Calu3 (cell line): Measurements from ENCODE around the gene PANX1. TPM values are rescaled to one million over a fixed set of nuclear protein-coding genes. Genes with fewer than 3 reads are reported as not detected.

ENCODE experiments used
- Bru-seq: library from RNA; stranded (reverse); fragments of 400-500 nt; gene quantifications from one replicate; lab custom pipeline; 2021; lab: Mats Ljungman, UMichigan
- BruChase-seq, 2 experiments: library from RNA; stranded (reverse); fragments of 400-500 nt; gene quantifications; one replicate each; lab custom pipeline; 2021; lab: Mats Ljungman, UMichigan
- BruUV-seq: library from RNA; stranded (reverse); fragments of 400-500 nt; replicated peaks from 2 replicates; lab custom pipeline; 2021; lab: Mats Ljungman, UMichigan
- CTCF ChIA-PET: fragments of 300-600 bp; sonication (Branson Sonifier 250); formaldehyde crosslinking; loops from one replicate; lab custom pipeline; 2022; ENCODE audit warnings: antibody characterized with exemption; lab: Charles Lee
- DNase-seq: peaks from one replicate; pipeline ENCODE4 v3.0.0; 2022
- H3K27ac Mint-ChIP-seq: one replicate; pipeline ENCODE4 v1.8.0; 2022; ENCODE audit warnings: mixed read lengths; ENCODE audit not compliant: unreplicated experiment
- H3K27me3 Mint-ChIP-seq: one replicate; pipeline ENCODE4 v1.8.0; 2022; ENCODE audit warnings: mixed read lengths; ENCODE audit not compliant: unreplicated experiment
- H3K36me3 Mint-ChIP-seq: one replicate; pipeline ENCODE4 v1.8.0; 2022; ENCODE audit warnings: mild to moderate bottlenecking, moderate library complexity, mixed read lengths; ENCODE audit not compliant: insufficient read depth, unreplicated experiment
- H3K4me1 Mint-ChIP-seq: one replicate; pipeline ENCODE4 v1.8.0; 2022; ENCODE audit warnings: mild to moderate bottlenecking, low read depth, mixed read lengths; ENCODE audit not compliant: unreplicated experiment
- H3K4me3 Mint-ChIP-seq: one replicate; pipeline ENCODE4 v1.8.0; 2022; ENCODE audit warnings: mild to moderate bottlenecking, low read depth, moderate library complexity, mixed read lengths; ENCODE audit not compliant: unreplicated experiment
- H3K9me3 Mint-ChIP-seq: one replicate; pipeline ENCODE4 v1.8.0; 2022; ENCODE audit warnings: low read depth, mixed read lengths; ENCODE audit not compliant: unreplicated experiment
- intact Hi-C: fragments of 100-400 bp; cut with micrococcal nuclease; formaldehyde crosslinking; loops from one replicate; pipeline ENCODE4 v1.10.0; 2022; ENCODE audit not compliant: unreplicated experiment
- long read RNA-seq: library from polyadenylated mRNA; stranded (forward); transcript quantifications from one replicate; pipeline ENCODE4 v2.0.0, GENCODE V29; 2022
- total RNA-seq: library from RNA; stranded (reverse); gene quantifications from 2 replicates; pipeline ENCODE4 v1.2.3, GENCODE V29; 2022
- TF ChIP-seq, protein P1 (sequence below): fragments of 200-600 bp; IDR thresholded peaks from one replicate; pipeline ENCODE4 v1.8.0; 2022; ENCODE audit warnings: antibody characterized with exemption; ENCODE audit not compliant: unreplicated experiment

The PANX1 gene, protein sequence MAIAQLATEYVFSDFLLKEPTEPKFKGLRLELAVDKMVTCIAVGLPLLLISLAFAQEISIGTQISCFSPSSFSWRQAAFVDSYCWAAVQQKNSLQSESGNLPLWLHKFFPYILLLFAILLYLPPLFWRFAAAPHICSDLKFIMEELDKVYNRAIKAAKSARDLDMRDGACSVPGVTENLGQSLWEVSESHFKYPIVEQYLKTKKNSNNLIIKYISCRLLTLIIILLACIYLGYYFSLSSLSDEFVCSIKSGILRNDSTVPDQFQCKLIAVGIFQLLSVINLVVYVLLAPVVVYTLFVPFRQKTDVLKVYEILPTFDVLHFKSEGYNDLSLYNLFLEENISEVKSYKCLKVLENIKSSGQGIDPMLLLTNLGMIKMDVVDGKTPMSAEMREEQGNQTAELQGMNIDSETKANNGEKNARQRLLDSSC
- total RNA-seq = 18.6 and 20.2 TPM in 2 replicates
- percentile 76 among the genes with signal in this experiment for Bru-seq, nascent RNA
- percentile 59 among the genes with signal in this experiment for BruChase-seq, experiment 1, labeled RNA remaining after a 6-hour chase
- BruChase-seq, experiment 2, labeled RNA remaining after a 2-hour chase = percentile 59 among the genes with signal in this experiment
- long read RNA-seq, transcript PANX1-201 (5 exons, 2,769 nt) = major isoform, 18 of 22 reads
- long read RNA-seq, partial matches to known transcripts = 1 of 22 reads
- long read RNA-seq, other reads (novel, unspliced or antisense) = 3 of 22 reads

DNA sequence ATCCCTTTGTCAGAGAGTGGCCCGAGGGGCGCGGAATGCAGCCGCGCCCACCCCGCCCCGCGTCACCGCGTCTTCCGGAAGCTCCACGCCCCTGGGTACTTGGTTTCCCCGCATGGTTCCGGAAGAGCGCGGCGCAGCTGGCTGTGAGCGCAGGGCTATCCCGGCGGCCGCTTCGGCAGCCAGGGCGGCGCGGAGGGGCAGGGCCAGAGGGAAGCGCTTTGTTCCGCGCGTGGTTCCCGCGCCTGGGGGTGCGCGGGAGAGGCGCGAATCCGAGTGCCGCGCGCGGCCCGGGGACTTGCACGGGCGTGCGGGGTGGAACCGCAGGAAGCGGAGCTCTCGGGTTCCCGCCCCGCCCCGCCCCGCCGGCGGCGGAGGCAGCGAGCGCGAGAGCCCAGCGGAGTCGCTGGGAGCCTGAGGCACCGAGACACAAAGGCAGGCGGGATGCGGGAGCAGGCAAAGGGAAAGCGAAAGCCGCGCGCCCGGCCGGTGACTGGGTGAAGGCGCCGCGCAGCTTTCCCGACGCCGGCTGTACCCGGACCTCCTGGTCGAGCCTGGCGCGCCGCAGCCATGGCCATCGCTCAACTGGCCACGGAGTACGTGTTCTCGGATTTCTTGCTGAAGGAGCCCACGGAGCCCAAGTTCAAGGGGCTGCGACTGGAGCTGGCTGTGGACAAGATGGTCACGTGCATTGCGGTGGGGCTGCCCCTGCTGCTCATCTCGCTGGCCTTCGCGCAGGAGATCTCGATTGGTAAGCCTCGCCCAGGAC is at the start of gene PANX1:
Gene PANX1 (plus strand): TSS at position 96 of the 766 bp plus-strand sequence. CDS start 472 bp downstream, at position 568.
- BruUV-seq = no TSS peak
- no peak within 1 kb of the TSS for H3K4me3 Mint-ChIP-seq
- TF ChIP-seq, protein P1, sequence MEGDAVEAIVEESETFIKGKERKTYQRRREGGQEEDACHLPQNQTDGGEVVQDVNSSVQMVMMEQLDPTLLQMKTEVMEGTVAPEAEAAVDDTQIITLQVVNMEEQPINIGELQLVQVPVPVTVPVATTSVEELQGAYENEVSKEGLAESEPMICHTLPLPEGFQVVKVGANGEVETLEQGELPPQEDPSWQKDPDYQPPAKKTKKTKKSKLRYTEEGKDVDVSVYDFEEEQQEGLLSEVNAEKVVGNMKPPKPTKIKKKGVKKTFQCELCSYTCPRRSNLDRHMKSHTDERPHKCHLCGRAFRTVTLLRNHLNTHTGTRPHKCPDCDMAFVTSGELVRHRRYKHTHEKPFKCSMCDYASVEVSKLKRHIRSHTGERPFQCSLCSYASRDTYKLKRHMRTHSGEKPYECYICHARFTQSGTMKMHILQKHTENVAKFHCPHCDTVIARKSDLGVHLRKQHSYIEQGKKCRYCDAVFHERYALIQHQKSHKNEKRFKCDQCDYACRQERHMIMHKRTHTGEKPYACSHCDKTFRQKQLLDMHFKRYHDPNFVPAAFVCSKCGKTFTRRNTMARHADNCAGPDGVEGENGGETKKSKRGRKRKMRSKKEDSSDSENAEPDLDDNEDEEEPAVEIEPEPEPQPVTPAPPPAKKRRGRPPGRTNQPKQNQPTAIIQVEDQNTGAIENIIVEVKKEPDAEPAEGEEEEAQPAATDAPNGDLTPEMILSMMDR = no peak
- H3K9me3 Mint-ChIP-seq = no peaks in the 10 kb centered on the region
- DNase-seq = peak; percentile 71
- H3K27ac Mint-ChIP-seq = peak within 1 kb of the TSS; percentile 86
- H3K36me3 Mint-ChIP-seq = peaks cover 5% of the 10 kb centered on the region
- intact Hi-C loops = loop anchor here (2.0 kb wide), 1 partner anchor 142 kb away; no protein-coding TSS in a partner anchor
- CTCF ChIA-PET = interaction anchor here (0.6 to 2.0 kb wide), 6 partner anchors 55 to 375 kb away, joined by 3 to 8 read pairs (median 4); no protein-coding TSS in a partner anchor
- H3K27me3 Mint-ChIP-seq = no peaks in the 10 kb centered on the region
- peaks cover 17% of the 10 kb centered on the region for H3K4me1 Mint-ChIP-seq

DNA sequence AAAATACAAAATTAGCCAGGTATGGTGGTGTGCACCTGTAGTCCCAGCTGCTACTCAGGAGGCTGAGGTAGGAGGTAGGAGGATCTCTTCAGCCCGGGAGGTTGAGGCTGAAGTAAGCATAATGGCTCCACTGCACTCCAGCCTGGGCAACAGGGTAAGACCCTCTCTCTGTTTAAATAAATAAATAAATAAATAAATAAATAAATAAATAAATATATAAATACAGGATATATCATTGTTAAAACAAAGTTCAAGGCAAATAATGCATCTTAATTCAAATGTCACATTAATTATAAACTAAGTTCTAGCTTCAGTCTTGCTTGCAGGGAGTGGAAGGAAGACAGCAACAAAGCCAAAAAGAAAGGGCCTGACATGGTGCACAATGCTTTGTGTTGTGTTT is 44.5 kb upstream of the PANX1 start:
- no TSS peak for BruUV-seq
- Mint-ChIP-seq H3K27me3 (peaks cover 10% of the 10 kb centered on the region), H3K36me3 (no peaks in the 10 kb centered on the region), H3K4me1 (no peaks in the 10 kb centered on the region), H3K9me3 (no peaks in the 10 kb centered on the region), H3K4me3 (no peak overlapping the region), H3K27ac (no peak overlapping the region)
- intact Hi-C loops = no loop called here
- no peak for DNase-seq
- CTCF ChIA-PET = no interaction called here
- TF ChIP-seq, protein P1 = no peak

DNA sequence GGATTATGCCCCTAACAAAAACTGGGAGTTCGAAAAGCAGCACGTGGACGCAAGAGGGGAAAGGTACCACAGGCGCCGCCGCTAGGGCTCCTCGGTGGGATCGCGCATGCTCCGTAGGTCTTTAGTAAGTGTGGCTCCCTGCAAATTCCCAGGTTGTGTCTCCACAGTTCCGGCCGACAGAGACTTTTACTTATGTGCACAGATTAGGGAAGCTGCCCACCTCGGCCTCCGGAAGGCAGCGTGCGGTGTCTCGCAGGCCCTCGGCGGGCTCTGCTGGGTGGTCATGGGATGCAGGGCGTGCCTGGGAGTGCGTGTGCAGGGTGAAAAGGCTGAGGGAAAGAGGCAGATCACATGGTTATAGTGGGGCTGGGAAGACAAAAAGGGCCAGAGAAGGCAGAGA is 39.7 kb upstream of the PANX1 start:
- H3K4me1 Mint-ChIP-seq = no peaks in the 10 kb centered on the region
- intact Hi-C loops = no loop called here
- H3K4me3 Mint-ChIP-seq = no peak overlapping the region
- CTCF ChIA-PET = no interaction called here
- H3K36me3 Mint-ChIP-seq = no peaks in the 10 kb centered on the region
- BruUV-seq = no TSS peak
- H3K27me3 Mint-ChIP-seq = no peaks in the 10 kb centered on the region
- TF ChIP-seq, protein P1 = no peak
- H3K9me3 Mint-ChIP-seq = no peaks in the 10 kb centered on the region
- H3K27ac Mint-ChIP-seq = no peak overlapping the region
- no peak for DNase-seq

DNA sequence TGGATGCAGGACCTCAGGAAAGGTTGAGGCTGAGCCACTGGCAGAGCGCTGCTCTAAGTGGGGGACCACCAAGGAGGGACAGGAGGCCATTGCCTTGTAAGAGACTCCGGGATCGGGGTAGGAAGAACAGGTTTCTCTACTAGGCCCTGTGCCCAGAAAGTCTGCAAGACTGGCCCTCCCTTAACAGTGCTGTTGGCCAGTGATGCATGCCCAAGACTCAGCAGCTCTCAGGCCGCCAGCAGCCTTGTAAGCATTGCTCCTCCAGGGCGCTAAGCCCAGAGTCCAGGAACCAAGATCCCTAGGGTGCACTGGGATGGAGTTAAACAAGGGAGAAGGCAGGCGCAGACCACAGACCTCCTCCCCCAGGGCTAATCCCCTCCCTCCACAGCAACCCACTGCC is 39.3 kb upstream of the PANX1 start:
- CTCF ChIA-PET = no interaction called here
- Mint-ChIP-seq H3K9me3 (no peaks in the 10 kb centered on the region), H3K4me3 (no peak overlapping the region), H3K4me1 (no peaks in the 10 kb centered on the region), H3K36me3 (no peaks in the 10 kb centered on the region), H3K27ac (no peak overlapping the region), H3K27me3 (no peaks in the 10 kb centered on the region)
- TF ChIP-seq, protein P1 = no peak
- intact Hi-C loops = no loop called here
- BruUV-seq = no TSS peak
- DNase-seq = no peak
